Fibroblast of mammary gland (primary cell): ENCODE measurements around the gene FNBP1.

Source experiments
- DNase-seq: peaks from one replicate; pipeline ENCODE4 v3.0.0-alpha.2; 2010; ENCODE audit warnings: low read depth
- H3K4me3 ChIP-seq: 2 replicates; pipeline ENCODE4 v1.5.1; 2011; ENCODE audit warnings: low read depth, mild to moderate bottlenecking, low read length, moderate library complexity; ENCODE audit not compliant: control insufficient read depth
- CTCF ChIP-seq: conservative IDR thresholded peaks from 2 replicates; pipeline ENCODE4 v1.5.1; 2011; ENCODE audit warnings: low read depth, low read length, inconsistent platforms; ENCODE audit not compliant: control insufficient read depth, insufficient read depth

FNBP1 gene

GRCh38 chr9:129932303-129933151 is 110.5 kb downstream of the FNBP1 start:
- peak; percentile 39 for DNase-seq
- H3K4me3 ChIP-seq: no peak overlapping the region
- TF ChIP-seq CTCF: no peak

DNA sequence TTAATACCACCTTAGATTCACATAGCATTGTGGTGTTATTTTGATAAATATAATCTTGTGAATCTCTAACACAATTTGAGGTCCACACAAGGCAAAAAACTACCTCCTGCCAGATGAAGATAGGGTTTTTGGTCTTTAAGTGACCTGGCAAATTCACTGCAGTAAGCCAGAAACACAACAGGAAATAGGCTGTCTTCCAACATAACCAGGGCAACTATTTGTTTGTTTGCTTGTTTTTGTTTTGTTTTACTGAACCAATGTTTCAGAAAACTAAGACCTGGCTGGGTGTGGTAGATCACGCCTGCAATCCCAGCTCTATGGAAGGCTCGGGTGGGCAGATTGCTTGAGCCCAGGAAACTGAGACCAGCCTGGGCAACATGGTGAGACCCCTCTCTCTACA is 112.2 kb downstream of the FNBP1 start:
- DNase-seq: no peak

GRCh38 chr9:129929496-129930125 is 113.4 kb downstream of the FNBP1 start:
- no peak overlapping the region for H3K4me3 ChIP-seq
- no peak for DNase-seq
- no peak for TF ChIP-seq CTCF

More for the DNA sequence above, 112.2 kb downstream of the FNBP1 start:
- no peak for TF ChIP-seq CTCF
- H3K4me3 ChIP-seq: no peak overlapping the region

DNA sequence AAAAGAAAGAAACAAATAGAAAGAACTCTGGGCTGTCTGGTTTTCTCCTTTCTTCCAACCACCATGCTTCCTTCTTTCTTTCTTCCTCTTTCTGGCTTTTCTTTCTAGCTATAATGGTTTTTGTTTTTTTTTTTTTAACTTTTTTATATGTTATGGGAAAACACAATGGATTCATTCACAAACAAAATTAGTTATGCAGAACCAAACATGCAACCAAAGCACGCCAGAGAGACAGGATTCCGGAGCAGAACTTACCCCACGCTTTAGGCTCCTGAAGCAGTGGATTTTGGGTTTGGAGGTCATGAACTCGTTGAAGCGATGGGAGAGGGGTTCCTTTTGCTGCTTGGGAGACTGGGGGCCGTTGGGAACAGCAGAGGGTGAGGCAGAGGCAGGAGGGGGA is 119.4 kb downstream of the FNBP1 start:
- DNase-seq: no peak
- no peak overlapping the region for H3K4me3 ChIP-seq
- no peak for TF ChIP-seq CTCF

DNA sequence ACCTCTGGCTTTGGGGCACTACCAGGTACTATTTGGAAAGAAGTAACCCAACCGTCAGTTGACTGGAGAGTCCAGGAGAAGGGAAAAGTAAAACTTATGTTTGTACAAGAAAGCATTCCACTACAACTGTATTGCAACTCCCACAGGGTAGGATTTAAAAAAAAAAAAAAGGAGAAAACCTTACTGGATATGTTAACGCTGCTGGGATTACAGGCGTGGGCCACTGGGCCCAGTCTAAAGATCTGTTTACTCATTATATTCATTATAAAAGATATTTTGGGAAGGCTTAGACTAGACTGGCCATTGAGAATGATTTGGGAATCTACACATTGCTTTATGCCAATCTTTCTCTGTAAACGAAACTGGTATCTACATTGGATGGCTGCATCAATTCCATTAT is 121.1 kb downstream of the FNBP1 start:
- H3K4me3 ChIP-seq: no peak overlapping the region
- DNase-seq: no peak
- TF ChIP-seq CTCF: no peak

DNA sequence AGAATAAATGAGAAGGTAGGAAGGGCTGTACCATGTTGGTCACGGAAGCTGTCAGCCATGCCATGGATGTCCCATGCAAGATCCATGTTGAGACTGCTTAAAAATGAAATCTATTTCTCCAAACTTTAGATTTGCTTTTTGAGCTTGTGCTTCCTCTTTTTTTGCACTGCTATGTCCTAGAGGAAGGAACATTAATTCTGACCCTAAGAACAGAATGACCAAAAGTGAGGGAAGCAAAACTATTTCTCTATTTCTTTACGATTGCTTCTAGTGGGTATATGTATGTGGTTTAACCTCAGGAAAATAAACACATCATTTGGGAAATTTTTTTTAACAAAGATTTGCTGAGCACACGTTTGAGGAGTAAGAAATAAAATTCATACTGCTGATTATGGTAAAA is 123.1 kb downstream of the FNBP1 start:
- H3K4me3 ChIP-seq: no peak overlapping the region
- DNase-seq: no peak
- TF ChIP-seq CTCF: no peak
